SIG-M5 (cell line): ENCODE measurements around the gene NOPCHAP1.

Experiments
- DNase-seq: peaks from one replicate; lab custom pipeline; 2025; lab: John Stamatoyannopoulos, UW

The NOPCHAP1 gene

DNA sequence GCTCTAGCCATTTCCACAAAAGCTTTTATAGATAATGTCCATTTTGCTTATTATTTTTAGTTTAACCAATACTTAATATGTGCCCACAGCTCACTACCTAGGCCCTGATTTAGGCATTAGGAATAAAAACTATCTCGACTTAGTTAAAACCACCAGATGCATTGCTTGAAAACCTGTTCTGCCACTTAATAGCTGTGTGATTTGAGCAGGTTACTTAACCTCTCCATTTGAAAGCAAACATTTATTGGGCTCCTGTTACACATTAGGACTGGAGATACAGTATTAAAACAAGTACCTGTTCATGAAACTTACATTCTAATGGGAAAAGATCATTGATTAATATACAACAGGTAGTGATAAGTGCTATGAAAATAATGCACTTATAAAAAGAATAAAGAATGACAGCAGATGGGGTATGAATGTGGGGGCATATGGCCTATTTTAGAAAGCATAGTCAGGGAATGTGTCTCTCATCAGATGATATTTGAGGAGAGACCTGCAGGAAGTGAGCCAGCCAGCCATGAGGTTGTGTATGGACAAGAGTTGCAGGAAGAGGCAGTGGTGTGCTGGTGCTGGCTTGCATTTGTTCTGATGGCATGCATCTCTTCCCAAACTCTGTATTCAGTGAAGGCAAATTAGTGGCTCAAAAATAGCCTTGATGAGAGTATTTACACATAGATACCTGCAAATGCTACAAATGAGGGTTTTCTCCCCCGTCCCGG, 34.3 kb downstream of the NOPCHAP1 start:
- DNase-seq, result no peak

- DNase-seq, result no peak
Observed at GRCh38 chr12:105024928-105025327, 38.8 kb downstream of the NOPCHAP1 start.

- no peak for DNase-seq
Observed at GRCh38 chr12:105025890-105026289, 39.8 kb downstream of the NOPCHAP1 start.

DNA sequence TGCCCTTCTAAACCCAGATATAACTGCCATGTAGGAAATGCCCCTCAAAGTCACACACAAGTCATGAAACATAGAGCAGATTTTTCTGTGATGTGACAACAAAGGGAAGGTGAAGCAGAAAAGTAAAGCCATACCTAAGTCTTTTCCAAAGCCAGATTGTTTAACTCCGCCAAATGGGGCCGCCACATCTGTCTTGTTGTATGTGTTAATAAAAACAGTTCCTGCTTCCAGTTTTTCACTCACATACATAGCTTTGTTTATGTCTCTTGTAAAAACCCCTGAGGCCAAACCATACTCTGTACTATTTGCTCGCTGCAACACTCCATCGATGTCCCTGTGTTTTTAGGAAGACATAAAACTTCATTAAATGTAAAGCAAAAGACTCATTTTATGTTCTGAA, 40.3 kb downstream of the NOPCHAP1 start:
- DNase-seq, result no peak

DNA sequence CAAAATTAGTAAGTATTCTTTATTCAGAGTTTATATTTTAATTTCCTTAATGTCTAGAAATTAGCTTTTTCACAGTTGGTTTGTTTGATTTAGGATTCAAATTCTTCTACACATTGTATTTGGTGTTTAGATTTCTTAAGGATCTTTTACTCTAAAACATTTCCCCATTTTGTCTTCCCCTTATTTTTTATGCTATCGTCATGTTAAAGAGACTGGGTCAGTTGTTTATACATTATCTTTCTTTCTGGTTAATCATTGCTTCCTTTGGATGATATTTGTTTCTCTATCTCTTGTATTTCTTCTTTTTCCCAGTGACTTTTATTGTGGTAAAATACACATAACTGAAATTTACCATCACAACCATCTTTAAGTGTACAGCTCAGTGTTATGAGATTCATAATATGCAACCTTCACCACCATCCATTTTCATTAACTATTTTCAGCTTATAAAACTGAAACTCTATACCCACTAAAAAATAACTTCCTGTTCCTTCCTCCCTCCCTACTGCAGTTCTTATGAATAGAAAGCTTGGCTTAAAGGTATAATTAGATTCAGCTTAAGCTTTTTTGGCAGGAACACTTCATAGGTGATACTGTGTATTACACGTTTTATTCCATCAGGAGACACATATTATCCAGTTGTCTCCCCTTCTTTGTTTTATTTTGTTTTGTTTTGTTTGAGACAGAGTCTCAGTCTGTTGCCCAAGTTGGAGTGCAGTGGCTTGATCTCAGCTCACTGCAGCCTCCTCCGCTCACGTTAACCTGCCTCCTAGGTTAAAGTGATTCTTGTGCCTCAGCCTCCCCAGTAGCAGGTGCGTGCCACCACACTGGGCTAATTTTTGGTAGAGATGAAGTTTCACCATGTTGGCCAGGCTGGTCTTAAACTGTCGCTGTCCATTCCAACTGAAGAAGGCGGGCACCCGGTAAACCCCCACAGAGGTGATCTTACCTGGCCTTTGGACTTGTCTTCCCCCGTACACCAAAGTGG, 45.0 kb downstream of the NOPCHAP1 start:
- DNase-seq, result no peak

DNA sequence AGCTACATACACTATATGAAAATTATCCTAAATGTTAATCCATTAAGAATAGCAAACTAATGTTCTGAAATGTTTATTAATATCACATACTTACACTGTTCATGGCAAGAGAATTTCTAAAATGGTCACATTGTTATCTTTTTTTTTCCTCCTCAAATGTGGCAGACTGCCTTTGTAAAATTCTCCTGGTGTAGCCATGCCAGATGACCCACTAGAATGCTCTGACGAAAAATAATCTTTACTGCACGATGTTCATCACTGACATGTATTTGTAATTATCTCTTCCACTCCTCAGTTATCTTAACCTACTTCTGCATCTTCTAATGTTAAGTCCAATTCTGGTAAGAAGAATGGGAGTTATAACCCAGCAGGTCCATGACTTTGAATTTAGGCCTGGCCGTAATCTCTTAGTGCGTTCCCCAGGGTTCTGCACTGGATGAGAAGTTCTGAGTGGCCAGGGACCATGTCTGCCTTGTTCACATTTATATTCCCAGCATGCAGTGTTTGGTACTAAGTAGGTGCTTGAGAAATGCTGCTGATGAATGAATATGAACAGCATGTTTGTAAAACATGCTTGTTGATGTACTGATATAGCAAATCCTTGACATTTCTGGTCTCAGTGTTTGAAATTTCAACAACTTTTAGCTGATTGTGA, 46.7 kb downstream of the NOPCHAP1 start:
- DNase-seq, result no peak

GRCh38 chr12:105033851-105034250, 47.7 kb downstream of the NOPCHAP1 start:
- no peak for DNase-seq
